AG09309 (cell line): ENCODE results near the gene TGM5.

ENCODE experiments used
- DNase-seq: peaks from one replicate; pipeline ENCODE4 v3.0.0-alpha.2; 2010; ENCODE audit warnings: low read depth
- H3K4me3 ChIP-seq: 2 replicates; pipeline ENCODE4 v1.5.1; 2011; ENCODE audit warnings: mild to moderate bottlenecking, low read depth, low read length, moderate library complexity; ENCODE audit not compliant: control insufficient read depth
- TF ChIP-seq, protein P1 (sequence below): IDR thresholded peaks from 2 replicates; pipeline ENCODE4 v1.5.1; 2011; ENCODE audit warnings: mild to moderate bottlenecking, low read depth, low read length, inconsistent platforms; ENCODE audit not compliant: insufficient read depth, control insufficient read depth; ENCODE audit errors: missing control alignments

TGM5 gene

DNA sequence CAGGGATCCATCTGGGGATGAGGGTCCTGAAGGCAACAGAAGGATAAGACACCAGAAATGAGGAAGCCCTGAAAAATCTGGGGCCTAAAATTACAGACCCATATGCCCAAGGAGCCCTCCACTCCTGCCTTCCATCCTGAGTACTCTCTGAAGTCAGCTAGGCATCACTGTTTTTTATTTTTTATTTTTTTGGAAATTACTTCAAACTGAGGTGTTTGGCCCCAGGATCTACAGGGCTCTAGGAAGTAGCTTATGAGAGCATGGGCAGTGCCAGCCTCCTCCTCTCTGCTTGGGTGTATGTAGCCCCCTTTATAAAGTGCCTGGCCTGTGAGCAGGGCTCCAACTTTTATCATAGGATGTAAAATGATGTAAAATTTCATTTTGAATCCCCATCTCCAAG, 53.8 kb downstream of the TGM5 start:
- no peak for DNase-seq
- TF ChIP-seq, protein P1, sequence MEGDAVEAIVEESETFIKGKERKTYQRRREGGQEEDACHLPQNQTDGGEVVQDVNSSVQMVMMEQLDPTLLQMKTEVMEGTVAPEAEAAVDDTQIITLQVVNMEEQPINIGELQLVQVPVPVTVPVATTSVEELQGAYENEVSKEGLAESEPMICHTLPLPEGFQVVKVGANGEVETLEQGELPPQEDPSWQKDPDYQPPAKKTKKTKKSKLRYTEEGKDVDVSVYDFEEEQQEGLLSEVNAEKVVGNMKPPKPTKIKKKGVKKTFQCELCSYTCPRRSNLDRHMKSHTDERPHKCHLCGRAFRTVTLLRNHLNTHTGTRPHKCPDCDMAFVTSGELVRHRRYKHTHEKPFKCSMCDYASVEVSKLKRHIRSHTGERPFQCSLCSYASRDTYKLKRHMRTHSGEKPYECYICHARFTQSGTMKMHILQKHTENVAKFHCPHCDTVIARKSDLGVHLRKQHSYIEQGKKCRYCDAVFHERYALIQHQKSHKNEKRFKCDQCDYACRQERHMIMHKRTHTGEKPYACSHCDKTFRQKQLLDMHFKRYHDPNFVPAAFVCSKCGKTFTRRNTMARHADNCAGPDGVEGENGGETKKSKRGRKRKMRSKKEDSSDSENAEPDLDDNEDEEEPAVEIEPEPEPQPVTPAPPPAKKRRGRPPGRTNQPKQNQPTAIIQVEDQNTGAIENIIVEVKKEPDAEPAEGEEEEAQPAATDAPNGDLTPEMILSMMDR, result no peak
- H3K4me3 ChIP-seq, result no peak overlapping the region

DNA sequence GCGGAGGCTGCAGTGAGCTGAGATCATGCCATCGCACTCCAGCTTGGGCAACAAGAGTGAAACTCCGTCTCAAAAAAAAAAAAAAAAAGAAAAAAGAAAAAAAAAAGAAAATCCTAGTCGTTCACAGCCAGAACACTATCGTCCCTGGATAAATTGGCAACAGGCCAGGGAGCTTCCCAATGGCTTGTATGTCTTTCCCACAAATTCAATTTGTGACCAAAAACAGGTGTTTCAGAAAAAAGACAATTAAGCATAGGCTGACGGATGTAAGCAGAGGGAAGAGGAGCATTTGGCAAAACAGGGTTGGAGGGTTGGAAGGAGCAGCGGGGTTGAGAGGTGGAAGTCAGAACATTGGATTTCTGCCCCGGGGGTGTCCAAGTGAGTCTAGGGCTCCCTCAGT, 54.4 kb downstream of the TGM5 start:
- no peak overlapping the region for H3K4me3 ChIP-seq
- DNase-seq, result no peak
- TF ChIP-seq, protein P1, result no peak

DNA sequence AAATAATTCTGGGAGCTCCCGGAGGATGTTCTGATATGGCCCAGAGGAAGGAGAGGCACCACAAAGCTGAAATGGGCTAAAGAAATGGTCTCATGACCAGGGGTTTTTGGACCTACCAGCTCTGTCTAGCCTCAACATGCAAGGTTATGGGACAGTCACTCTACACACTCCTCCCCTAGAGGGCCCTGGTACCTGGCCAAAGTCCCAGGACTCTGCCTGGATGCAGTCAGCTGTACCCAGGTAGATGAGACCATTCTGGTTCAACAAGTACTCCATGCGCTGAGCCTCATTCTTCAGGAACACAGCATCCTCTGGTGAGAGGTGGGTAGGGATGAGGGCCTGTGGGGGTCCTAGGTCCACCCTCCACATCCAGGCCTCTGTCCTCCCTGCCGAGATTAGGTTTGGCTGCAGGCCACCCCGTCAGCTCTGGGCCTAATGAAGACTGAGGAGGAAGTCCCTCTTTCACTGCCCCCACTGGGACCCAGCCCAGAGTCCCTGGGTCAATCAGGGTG, 55.4 kb downstream of the TGM5 start:
- DNase-seq, result no peak
- no peak overlapping the region for H3K4me3 ChIP-seq
- TF ChIP-seq, protein P1, result no peak

DNA sequence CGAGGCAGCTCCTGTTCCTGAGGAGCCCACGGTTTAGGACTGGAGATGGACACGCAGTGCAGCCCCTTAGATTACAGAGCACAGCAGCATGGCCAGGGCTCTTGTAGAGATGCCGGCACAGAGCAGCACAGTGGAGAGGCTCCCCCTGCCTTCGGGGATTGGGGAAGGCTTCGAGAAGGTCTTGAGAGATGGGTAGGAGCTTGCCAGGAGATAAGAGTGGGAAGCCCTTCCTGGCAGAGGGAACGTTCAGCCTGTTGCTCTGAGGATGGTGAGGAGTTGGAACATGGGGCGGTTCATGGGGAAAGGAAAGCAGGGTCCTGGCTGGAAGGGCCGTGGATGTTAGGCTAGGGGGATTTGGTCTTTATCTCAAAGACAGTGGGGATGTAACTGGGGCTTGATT, 55.9 kb downstream of the TGM5 start:
- no peak for DNase-seq
- TF ChIP-seq, protein P1, result no peak
- H3K4me3 ChIP-seq, result no peak overlapping the region

DNA sequence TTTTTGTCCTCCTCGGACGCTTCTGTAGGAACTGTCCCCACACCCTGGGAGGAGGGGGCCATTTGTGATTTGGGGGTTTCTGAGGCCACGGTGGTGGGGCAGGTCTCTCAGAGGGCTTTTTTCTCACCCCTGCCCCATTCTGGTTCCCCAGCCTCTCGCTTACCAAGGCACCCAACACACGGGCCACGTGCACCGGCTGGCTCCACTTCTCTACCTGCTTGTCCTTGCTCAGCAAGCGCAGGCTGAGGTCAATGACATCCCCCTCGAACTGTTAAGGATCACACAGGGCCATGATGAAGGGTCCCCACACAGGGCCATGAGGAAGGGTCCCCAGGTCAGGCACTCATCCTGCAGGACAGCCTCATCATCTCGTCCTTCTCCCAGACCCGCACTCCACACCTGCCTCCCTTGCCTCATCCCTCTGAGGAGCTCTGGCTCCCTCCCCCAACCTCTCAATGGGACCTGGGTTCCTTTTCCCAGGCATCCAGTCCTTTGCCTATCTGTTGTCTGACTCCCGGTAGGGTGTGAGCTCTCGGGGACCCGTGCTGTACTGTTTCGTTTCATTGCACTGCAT, 56.5 kb downstream of the TGM5 start:
- TF ChIP-seq, protein P1, result no peak
- DNase-seq, result no peak
- no peak overlapping the region for H3K4me3 ChIP-seq

DNA sequence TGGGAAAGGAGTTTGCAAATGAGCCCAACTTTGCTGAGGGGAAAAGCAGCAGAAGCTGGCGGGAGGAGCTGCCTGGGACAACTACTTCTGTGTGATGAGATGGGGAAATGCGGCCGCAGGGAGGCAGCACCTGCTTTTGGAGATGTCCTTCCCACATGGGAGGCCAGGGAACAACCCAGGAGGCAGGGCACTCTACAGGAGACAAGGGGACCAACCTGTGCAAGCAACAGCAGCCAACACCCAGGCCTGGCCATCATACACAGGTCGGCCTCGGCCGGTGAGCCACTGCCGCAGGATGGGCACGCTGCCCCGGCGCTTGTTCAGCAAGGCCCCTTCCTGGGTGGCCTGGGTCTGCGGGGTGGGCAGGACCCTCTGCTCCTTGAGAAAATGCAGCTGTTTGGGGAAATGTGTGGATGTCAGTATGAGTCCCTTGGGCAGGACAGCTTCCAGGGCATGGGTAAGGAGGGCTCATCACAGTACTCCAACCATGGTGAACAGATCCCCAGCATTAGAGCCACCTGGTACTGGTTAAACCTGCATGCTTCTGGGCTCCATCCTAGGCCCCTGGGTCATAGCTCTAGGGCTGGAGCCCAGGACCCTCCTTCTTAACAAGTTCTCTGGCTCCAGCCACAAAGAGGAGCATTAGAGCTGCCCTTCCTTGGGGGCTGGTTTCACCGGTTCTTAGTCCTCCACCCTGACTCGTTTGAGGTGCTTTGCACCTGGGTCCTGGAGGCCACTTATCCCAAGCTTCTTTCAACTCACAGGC, 57.5 kb downstream of the TGM5 start:
- no peak overlapping the region for H3K4me3 ChIP-seq
- no peak for DNase-seq
- TF ChIP-seq, protein P1, result peak; percentile 29
